Activated T-helper 1 cell treated with anti-CD3 and anti-CD28 coated beads, Interleukin-12 subunit alpha, Interleukin-12 subunit beta, Interleukin-2, Interleukin-4 antibody, amounts not matched to agents 30 ng/mL and 10 ng/mL and 1 ng/mL, durations not matched to agents 14 hours and 24 hours and 36 hours (primary cell): ENCODE data around the gene ZMAT2. TPM values are rescaled to one million over a fixed set of nuclear protein-coding genes. Genes with fewer than 3 reads are reported as not detected.
A peak's percentile ranks its signal among the peaks of the same experiment; 100 is the strongest.
"Not testable (repeated sequence)": the region's sequence is repeated elsewhere in the genome, so short reads cannot be mapped to it uniquely, and the experiment has no call there.

Source experiments
- DNase-seq: peaks from one replicate; pipeline ENCODE4 v3.0.0; 2021; ENCODE audit warnings: low spot score
- H3K27ac Mint-ChIP-seq: one replicate; pipeline ENCODE4 v1.8.0; 2021; ENCODE audit warnings: mild to moderate bottlenecking, mixed read lengths
- H3K27me3 Mint-ChIP-seq: one replicate; pipeline ENCODE4 v1.8.0; 2022; ENCODE audit warnings: mild to moderate bottlenecking, moderate library complexity, mixed read lengths; ENCODE audit not compliant: insufficient read depth
- H3K36me3 Mint-ChIP-seq: one replicate; pipeline ENCODE4 v1.8.0; 2021; ENCODE audit warnings: low read depth, mixed read lengths
- H3K4me1 Mint-ChIP-seq: one replicate; pipeline ENCODE4 v1.8.0; 2021; ENCODE audit warnings: low read depth, mixed read lengths
- H3K4me3 Mint-ChIP-seq: one replicate; pipeline ENCODE4 v1.8.0; 2021; ENCODE audit warnings: mild to moderate bottlenecking, moderate library complexity, mixed read lengths
- H3K9me3 Mint-ChIP-seq: one replicate; pipeline ENCODE4 v1.8.0; 2021; ENCODE audit warnings: mixed read lengths
- intact Hi-C: fragments of 100-400 bp; cut with micrococcal nuclease; formaldehyde crosslinking; loops from one replicate; pipeline ENCODE4 v1.15.1; 2024
- total RNA-seq: library from RNA; stranded (reverse); gene quantifications from 2 replicates; pipeline ENCODE4 v1.2.3, GENCODE V29; 2022

ZMAT2 gene
- total RNA-seq, 1 donor from 2014 or later, result 68.0 TPM

GRCh38 chr5:140718266-140718592 is 18.0 kb downstream of the ZMAT2 start:
- Mint-ChIP-seq H3K27ac (no peak overlapping the region), H3K4me1 (peaks cover 6% of the 10 kb centered on the region), H3K9me3 (no peaks in the 10 kb centered on the region), H3K36me3 (no peaks in the 10 kb centered on the region), H3K4me3 (peak overlapping the region; percentile 13), H3K27me3 (peaks cover 13% of the 10 kb centered on the region)
- no peak for DNase-seq
- intact Hi-C loops, result loop anchor here (10.0 kb wide), 1 partner anchor 613 kb away; no protein-coding TSS in a partner anchor

GRCh38 chr5:140720738-140721137 is 20.5 kb downstream of the ZMAT2 start:
- not testable (repeated sequence) for H3K9me3 Mint-ChIP-seq

GRCh38 chr5:140721395-140721794 is 21.1 kb downstream of the ZMAT2 start:
- intact Hi-C loops, H3K9me3 Mint-ChIP-seq, H3K36me3 Mint-ChIP-seq, H3K4me3 Mint-ChIP-seq, DNase-seq, H3K27ac Mint-ChIP-seq: not testable (repeated sequence)
- Mint-ChIP-seq H3K4me1 (peaks cover 17% of the 10 kb centered on the region), H3K27me3 (peaks cover 22% of the 10 kb centered on the region)

More at GRCh38 chr5:140720738-140721137, 20.5 kb downstream of the ZMAT2 start:
- H3K4me1 Mint-ChIP-seq, result peaks cover 12% of the 10 kb centered on the region
- not testable (repeated sequence) for H3K27ac Mint-ChIP-seq, H3K4me3 Mint-ChIP-seq, H3K36me3 Mint-ChIP-seq, DNase-seq
- peaks cover 18% of the 10 kb centered on the region for H3K27me3 Mint-ChIP-seq
- intact Hi-C loops, result loop anchor here (1.0 kb wide), 4 partner anchors 9 to 476 kb away; no protein-coding TSS in a partner anchor

- no peaks in the 10 kb centered on the region for H3K9me3 Mint-ChIP-seq
- peaks cover 11% of the 10 kb centered on the region for H3K4me1 Mint-ChIP-seq
- intact Hi-C loops, result loop anchor here (1.0 kb wide), 1 partner anchor 15 kb away; no protein-coding TSS in a partner anchor
- H3K36me3 Mint-ChIP-seq, result no peaks in the 10 kb centered on the region
- H3K27ac Mint-ChIP-seq, result peak overlapping the region; percentile 91
- H3K4me3 Mint-ChIP-seq, result peak overlapping the region; percentile 77
- H3K27me3 Mint-ChIP-seq, result peaks cover 21% of the 10 kb centered on the region
- peak; percentile 72 for DNase-seq
These were observed 25.7 kb downstream of the ZMAT2 start for GRCh38 chr5:140725799-140726471.

GRCh38 chr5:140733098-140733497 is 32.9 kb downstream of the ZMAT2 start:
- Mint-ChIP-seq H3K9me3 (peaks cover 9% of the 10 kb centered on the region), H3K36me3 (no peaks in the 10 kb centered on the region), H3K27ac (no peak overlapping the region), H3K4me1 (no peaks in the 10 kb centered on the region), H3K4me3 (no peak overlapping the region), H3K27me3 (peaks cover 7% of the 10 kb centered on the region)
- intact Hi-C loops, result no loop called here
- DNase-seq, result no peak

- peaks cover 5% of the 10 kb centered on the region for H3K27me3 Mint-ChIP-seq
- peaks cover 9% of the 10 kb centered on the region for H3K9me3 Mint-ChIP-seq
- no peak for DNase-seq
- intact Hi-C loops, result no loop called here
- no peak overlapping the region for H3K4me3 Mint-ChIP-seq
- no peak overlapping the region for H3K27ac Mint-ChIP-seq
- H3K36me3 Mint-ChIP-seq, result no peaks in the 10 kb centered on the region
- H3K4me1 Mint-ChIP-seq, result no peaks in the 10 kb centered on the region
These were observed 34.1 kb downstream of the ZMAT2 start for GRCh38 chr5:140734354-140734753.

GRCh38 chr5:140737486-140737885 is 37.2 kb downstream of the ZMAT2 start:
- Mint-ChIP-seq H3K36me3 (no peaks in the 10 kb centered on the region), H3K27ac (no peak overlapping the region), H3K9me3 (peaks cover 24% of the 10 kb centered on the region), H3K27me3 (peaks cover 3% of the 10 kb centered on the region), H3K4me3 (no peak overlapping the region), H3K4me1 (no peaks in the 10 kb centered on the region)
- no peak for DNase-seq
- intact Hi-C loops, result no loop called here

- Mint-ChIP-seq H3K4me3 (no peak overlapping the region), H3K9me3 (peaks cover 42% of the 10 kb centered on the region), H3K4me1 (no peaks in the 10 kb centered on the region), H3K27me3 (no peaks in the 10 kb centered on the region), H3K27ac (no peak overlapping the region), H3K36me3 (no peaks in the 10 kb centered on the region)
- no peak for DNase-seq
- intact Hi-C loops, result no loop called here
These were observed 41.7 kb downstream of the ZMAT2 start for GRCh38 chr5:140741967-140742366.

GRCh38 chr5:140753561-140753960 is 53.3 kb downstream of the ZMAT2 start:
- DNase-seq, result no peak
- H3K27ac Mint-ChIP-seq, result no peak overlapping the region
- H3K9me3 Mint-ChIP-seq, result peaks cover 75% of the 10 kb centered on the region
- H3K27me3 Mint-ChIP-seq, result no peaks in the 10 kb centered on the region
- no peaks in the 10 kb centered on the region for H3K36me3 Mint-ChIP-seq
- no peaks in the 10 kb centered on the region for H3K4me1 Mint-ChIP-seq
- no peak overlapping the region for H3K4me3 Mint-ChIP-seq
- intact Hi-C loops, result no loop called here

Other genes starting within 250 kb of the ZMAT2 start
- gene EIF4EBP3, start 152.8 kb upstream of the ZMAT2 start, total RNA-seq, result 12.7 and 16.1 TPM in 2 replicates
- gene SRA1, start 143.0 kb upstream of the ZMAT2 start, total RNA-seq, result 55.6 and 59.2 TPM in 2 replicates
- gene APBB3, start 135.8 kb upstream of the ZMAT2 start, total RNA-seq, result 17.2 and 21.2 TPM in 2 replicates
- gene SLC35A4, start 135.6 kb upstream of the ZMAT2 start, total RNA-seq, result 94.3 and 107 TPM in 2 replicates
- gene CD14, start 67.3 kb upstream of the ZMAT2 start, total RNA-seq, result 0.29 and 0.62 TPM in 2 replicates
- 43.2 and 43.6 TPM in 2 replicates for gene TMCO6, start 61.0 kb upstream of the ZMAT2 start, total RNA-seq
- 63.4 and 63.8 TPM in 2 replicates for gene NDUFA2, start 52.8 kb upstream of the ZMAT2 start, total RNA-seq
- 115 and 118 TPM in 2 replicates for gene IK, start 52.6 kb upstream of the ZMAT2 start, total RNA-seq
- 42.7 and 43.2 TPM in 2 replicates for gene WDR55, start 35.5 kb upstream of the ZMAT2 start, total RNA-seq
- gene DND1, start 26.9 kb upstream of the ZMAT2 start, total RNA-seq, result 3.3 and 4.1 TPM in 2 replicates
- gene HARS1, start 9.1 kb upstream of the ZMAT2 start, total RNA-seq, result 112 and 114 TPM in 2 replicates
- 31.2 and 32.7 TPM in 2 replicates for gene HARS2, start 9.0 kb upstream of the ZMAT2 start, total RNA-seq
- gene PCDHA1, start 85.7 kb downstream of the ZMAT2 start, total RNA-seq, result not detected in 2 replicates
- not detected in 2 replicates for gene PCDHA2, start 94.4 kb downstream of the ZMAT2 start, total RNA-seq
- not detected in 2 replicates for gene PCDHA3, start 100.6 kb downstream of the ZMAT2 start, total RNA-seq
- not detected in 2 replicates for gene PCDHA4, start 106.6 kb downstream of the ZMAT2 start, total RNA-seq
- gene PCDHA5, start 121.2 kb downstream of the ZMAT2 start, total RNA-seq, result not detected in 2 replicates
- not detected in 2 replicates for gene PCDHA6, start 127.5 kb downstream of the ZMAT2 start, total RNA-seq
- gene PCDHA7, start 133.8 kb downstream of the ZMAT2 start, total RNA-seq, result not detected in 2 replicates
- not detected in 2 replicates for gene PCDHA8, start 140.7 kb downstream of the ZMAT2 start, total RNA-seq
- gene PCDHA9, start 147.9 kb downstream of the ZMAT2 start, total RNA-seq, result not detected in 2 replicates
- not detected in 2 replicates for gene PCDHA10, start 155.4 kb downstream of the ZMAT2 start, total RNA-seq
- not detected in 2 replicates for gene PCDHA11, start 168.5 kb downstream of the ZMAT2 start, total RNA-seq
- not detected in 2 replicates for gene PCDHA12, start 174.9 kb downstream of the ZMAT2 start, total RNA-seq
- not detected in 2 replicates for gene PCDHA13, start 181.7 kb downstream of the ZMAT2 start, total RNA-seq
- gene PCDHAC1, start 225.9 kb downstream of the ZMAT2 start, total RNA-seq, result not detected in 2 replicates